ENCODE measurements around the gene SCN7A. TPM values are rescaled to one million over a fixed set of nuclear protein-coding genes. Genes with fewer than 3 reads are reported as not detected.
"Not testable (repeated sequence)": the region's sequence is repeated elsewhere in the genome, so short reads cannot be mapped to it uniquely, and the experiment has no call there.

Gene SCN7A
- total RNA-seq, 1 donor from 2014 or later, result not detected

DNA sequence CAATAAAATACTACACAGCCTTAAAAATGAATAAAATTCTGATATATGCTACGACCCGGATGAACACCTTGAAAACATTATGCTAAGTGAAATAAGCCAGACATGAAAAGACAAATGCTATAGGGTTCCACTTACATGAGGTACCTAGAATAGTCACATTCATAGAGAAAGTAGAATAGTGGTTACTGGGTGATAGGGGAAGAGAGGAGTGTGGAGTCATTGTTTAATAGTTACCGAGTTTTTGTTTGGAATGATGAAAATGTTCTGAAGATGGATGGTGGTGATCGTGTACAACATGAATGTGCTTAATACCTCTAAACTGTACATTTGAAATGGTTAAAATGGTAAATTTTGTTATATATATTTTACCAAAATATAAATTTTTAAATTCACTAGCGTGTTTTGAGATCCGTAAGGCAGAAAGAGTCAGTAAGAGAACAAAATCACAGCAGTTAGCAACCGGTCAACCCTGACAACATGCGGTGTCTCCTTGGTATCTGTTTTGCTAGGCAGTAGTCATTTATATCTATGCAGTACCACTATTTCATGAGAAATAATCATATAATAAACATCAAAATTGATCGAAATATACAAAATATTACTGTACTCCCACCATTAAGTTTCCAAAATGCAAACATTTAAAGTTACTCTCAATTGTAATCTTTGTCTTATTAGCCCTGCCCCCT is 129.4 kb downstream of the SCN7A start:
- CTCF ChIA-PET, result interaction anchor here (0.6 kb wide), 1 partner anchor 1594 kb away, joined by 3 read pairs; no protein-coding TSS in a partner anchor
- no peaks in the 10 kb centered on the region for H3K27me3 Mint-ChIP-seq
- TF ChIP-seq, protein P1, sequence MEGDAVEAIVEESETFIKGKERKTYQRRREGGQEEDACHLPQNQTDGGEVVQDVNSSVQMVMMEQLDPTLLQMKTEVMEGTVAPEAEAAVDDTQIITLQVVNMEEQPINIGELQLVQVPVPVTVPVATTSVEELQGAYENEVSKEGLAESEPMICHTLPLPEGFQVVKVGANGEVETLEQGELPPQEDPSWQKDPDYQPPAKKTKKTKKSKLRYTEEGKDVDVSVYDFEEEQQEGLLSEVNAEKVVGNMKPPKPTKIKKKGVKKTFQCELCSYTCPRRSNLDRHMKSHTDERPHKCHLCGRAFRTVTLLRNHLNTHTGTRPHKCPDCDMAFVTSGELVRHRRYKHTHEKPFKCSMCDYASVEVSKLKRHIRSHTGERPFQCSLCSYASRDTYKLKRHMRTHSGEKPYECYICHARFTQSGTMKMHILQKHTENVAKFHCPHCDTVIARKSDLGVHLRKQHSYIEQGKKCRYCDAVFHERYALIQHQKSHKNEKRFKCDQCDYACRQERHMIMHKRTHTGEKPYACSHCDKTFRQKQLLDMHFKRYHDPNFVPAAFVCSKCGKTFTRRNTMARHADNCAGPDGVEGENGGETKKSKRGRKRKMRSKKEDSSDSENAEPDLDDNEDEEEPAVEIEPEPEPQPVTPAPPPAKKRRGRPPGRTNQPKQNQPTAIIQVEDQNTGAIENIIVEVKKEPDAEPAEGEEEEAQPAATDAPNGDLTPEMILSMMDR (IDR thresholded peaks at IDR 0.05), result no peak
- ATAC-seq (ENCODE audit: low read depth), result no peak
- H3K36me3 Mint-ChIP-seq (ENCODE audit: low read depth), result no peaks in the 10 kb centered on the region
- no peaks in the 10 kb centered on the region for H3K9me3 Mint-ChIP-seq
- no peak for DNase-seq
- no peak overlapping the region for H3K27ac Mint-ChIP-seq
- intact Hi-C loops (cut with micrococcal nuclease), result no loop called here
- POLR2A ChIA-PET, result no interaction called here
- H3K4me3 Mint-ChIP-seq, result no peak overlapping the region
- H3K4me1 Mint-ChIP-seq, result no peaks in the 10 kb centered on the region

DNA sequence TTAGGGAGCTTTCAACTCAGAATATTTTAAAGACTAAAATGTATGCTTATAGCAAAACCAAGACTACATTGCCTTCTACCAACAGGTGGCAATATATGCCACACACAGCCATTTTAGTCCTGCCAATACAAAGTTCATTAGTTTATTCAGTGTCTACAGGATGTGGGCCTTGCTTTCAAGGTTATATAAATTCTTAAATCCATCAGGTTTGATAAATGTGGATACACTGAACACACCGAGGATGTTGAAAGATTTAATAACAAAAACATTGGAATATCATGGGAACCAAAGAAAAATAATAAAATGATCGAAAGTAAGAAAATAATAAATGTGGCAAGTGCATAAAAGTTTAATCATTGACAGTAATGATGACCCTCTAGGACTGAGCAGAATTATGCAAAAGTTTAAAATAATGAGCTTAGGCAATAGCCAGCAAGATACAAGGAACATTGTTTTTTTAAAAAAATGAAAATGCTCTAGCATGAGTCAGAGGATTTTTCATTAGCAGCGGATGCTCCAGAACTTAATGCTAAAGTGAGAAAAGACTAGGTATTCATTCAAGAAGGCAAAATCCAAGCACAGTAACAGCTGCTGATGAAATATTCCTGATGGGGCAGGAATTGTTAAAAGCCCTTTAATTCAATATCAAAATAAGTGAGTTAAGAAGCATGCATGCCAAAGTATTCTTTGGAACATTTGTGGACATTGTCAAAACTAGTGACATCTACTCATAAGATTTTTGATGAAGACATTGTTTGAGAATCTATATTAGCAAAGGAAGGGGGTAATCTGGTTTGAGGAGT is 132.5 kb downstream of the SCN7A start:
- TF ChIP-seq, protein P1 (IDR thresholded peaks at IDR 0.05), result no peak
- ChIA-PET CTCF (interaction anchor here (0.8 kb wide), 1 partner anchor 10 kb away, joined by 3 read pairs; no protein-coding TSS in a partner anchor), POLR2A (no interaction called here)
- no peaks in the 10 kb centered on the region for H3K4me1 Mint-ChIP-seq
- H3K4me3 Mint-ChIP-seq, result no peak overlapping the region
- no peak overlapping the region for H3K27ac Mint-ChIP-seq
- no peaks in the 10 kb centered on the region for H3K9me3 Mint-ChIP-seq
- intact Hi-C loops (cut with micrococcal nuclease), result no loop called here
- no peak for ATAC-seq (ENCODE audit: low read depth)
- DNase-seq, result no peak
- H3K27me3 Mint-ChIP-seq, result no peaks in the 10 kb centered on the region
- H3K36me3 Mint-ChIP-seq (ENCODE audit: low read depth), result no peaks in the 10 kb centered on the region

DNA sequence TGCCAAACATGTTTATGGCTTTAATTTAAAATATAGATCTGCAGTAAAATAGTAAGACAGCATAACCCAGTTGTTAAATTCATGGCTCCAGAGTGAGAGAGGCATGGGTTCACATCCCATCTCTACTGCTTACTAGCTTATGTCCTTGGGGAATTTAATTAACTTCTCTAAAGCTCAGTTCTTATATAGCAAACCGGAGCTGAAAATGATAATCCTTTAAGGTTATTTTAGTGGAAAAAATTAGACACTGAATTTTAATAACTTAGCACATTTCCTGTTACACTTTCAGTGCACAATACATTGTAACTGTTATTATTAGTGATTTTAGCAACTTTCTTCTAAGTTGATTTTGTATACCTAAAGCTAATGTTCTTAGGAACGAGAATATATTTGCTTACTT is 133.1 kb downstream of the SCN7A start:
- H3K4me3 Mint-ChIP-seq, result no peak overlapping the region
- TF ChIP-seq, protein P1 (IDR thresholded peaks at IDR 0.05), result no peak
- no peaks in the 10 kb centered on the region for H3K27me3 Mint-ChIP-seq
- H3K36me3 Mint-ChIP-seq (ENCODE audit: low read depth), result no peaks in the 10 kb centered on the region
- ATAC-seq (ENCODE audit: low read depth) (no peak), DNase-seq (no peak)
- H3K27ac Mint-ChIP-seq, result no peak overlapping the region
- ChIA-PET POLR2A (no interaction called here), CTCF (interaction anchor here (0.8 kb wide), 1 partner anchor 9 kb away, joined by 3 read pairs; no protein-coding TSS in a partner anchor)
- intact Hi-C loops (cut with micrococcal nuclease), result no loop called here
- H3K4me1 Mint-ChIP-seq, result no peaks in the 10 kb centered on the region
- no peaks in the 10 kb centered on the region for H3K9me3 Mint-ChIP-seq

DNA sequence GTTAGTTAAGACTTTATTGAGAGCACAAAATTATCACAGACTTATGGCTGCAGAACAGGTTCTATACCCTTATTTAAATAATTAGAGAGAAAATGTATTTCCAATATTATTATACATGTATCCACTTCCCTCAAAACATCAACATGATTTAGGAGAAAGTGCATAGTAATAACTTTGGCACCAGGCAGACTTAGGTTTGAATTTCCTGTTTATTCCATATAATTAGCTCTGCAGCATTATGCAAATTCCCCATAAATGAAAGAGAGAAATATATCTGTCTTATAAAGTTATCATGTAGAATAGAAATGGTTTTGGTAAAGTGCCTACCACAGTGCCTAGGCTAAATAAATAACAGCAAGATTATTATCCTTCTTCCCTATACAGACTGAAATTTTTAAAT is 133.6 kb downstream of the SCN7A start:
- H3K27me3 Mint-ChIP-seq, result no peaks in the 10 kb centered on the region
- ChIA-PET POLR2A (no interaction called here), CTCF (no interaction called here)
- H3K4me1 Mint-ChIP-seq, result no peaks in the 10 kb centered on the region
- no peak for DNase-seq
- TF ChIP-seq, protein P1 (IDR thresholded peaks at IDR 0.05), result no peak
- no peak overlapping the region for H3K4me3 Mint-ChIP-seq
- intact Hi-C loops (cut with micrococcal nuclease), result no loop called here
- H3K9me3 Mint-ChIP-seq, result no peaks in the 10 kb centered on the region
- no peak overlapping the region for H3K27ac Mint-ChIP-seq
- no peaks in the 10 kb centered on the region for H3K36me3 Mint-ChIP-seq (ENCODE audit: low read depth)
- no peak for ATAC-seq (ENCODE audit: low read depth)

DNA sequence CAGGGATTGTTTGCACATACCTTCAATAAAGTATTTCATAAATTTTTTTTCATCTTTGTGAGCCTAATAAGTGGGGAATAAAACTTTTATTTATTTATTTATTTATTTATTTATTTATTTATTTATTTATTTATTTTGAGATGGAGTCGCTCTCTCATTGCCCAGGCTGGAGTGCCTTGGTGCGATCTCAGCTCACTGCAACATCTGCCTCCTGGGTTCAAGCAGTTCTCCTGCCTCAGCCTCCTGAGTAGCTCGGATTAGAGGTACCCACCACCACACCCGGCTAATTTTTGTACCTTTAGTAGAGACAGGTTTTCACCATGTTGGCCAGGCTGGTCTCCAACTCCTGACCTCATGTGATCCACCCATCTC is 136.1 kb downstream of the SCN7A start:
- CTCF ChIA-PET; POLR2A ChIA-PET; ATAC-seq (ENCODE audit: low read depth); H3K9me3 Mint-ChIP-seq; H3K4me1 Mint-ChIP-seq; DNase-seq; intact Hi-C loops (cut with micrococcal nuclease); H3K36me3 Mint-ChIP-seq (ENCODE audit: low read depth); H3K27me3 Mint-ChIP-seq; H3K27ac Mint-ChIP-seq; H3K4me3 Mint-ChIP-seq: not testable (repeated sequence)

Measured in activated B cell treated with CpG ODN at 0.5 μM for 24 hours (primary cell).